ENCODE measurements around the gene THPO.

The THPO gene

GRCh38 chr3:184350618-184351017 is 27.4 kb downstream of the THPO start:
- WGBS, 2 experiments = 92 to 96% methylated on average over 6 of the region's 6 CpGs
- no peak overlapping the region for H3K27ac ChIP-seq (ENCODE audit: insufficient read depth, low read depth, low read length, poor library complexity, severe bottlenecking)
- no peak overlapping the region for H3K4me3 ChIP-seq (ENCODE audit: insufficient read depth, low read depth, low read length)
- no peaks in the 10 kb centered on the region for H3K9me3 ChIP-seq (ENCODE audit: control insufficient read depth, low read length)
- no peaks in the 10 kb centered on the region for H3K27me3 ChIP-seq (ENCODE audit: control insufficient read depth, insufficient read depth, low read length, poor library complexity, severe bottlenecking)
- H3K4me1 ChIP-seq (ENCODE audit: control insufficient read depth, insufficient read depth, low read length) = peaks cover 21% of the 10 kb centered on the region
- peaks cover 22% of the 10 kb centered on the region for H3K36me3 ChIP-seq (ENCODE audit: control insufficient read depth, insufficient read depth, low read length)

GRCh38 chr3:184349563-184350470 is 28.2 kb downstream of the THPO start:
- H3K9me3 ChIP-seq (ENCODE audit: control insufficient read depth, low read length) = no peaks in the 10 kb centered on the region
- peaks cover 20% of the 10 kb centered on the region for H3K36me3 ChIP-seq (ENCODE audit: control insufficient read depth, insufficient read depth, low read length)
- 90 to 92% methylated on average over 10 of the region's 10 CpGs for WGBS, 2 experiments
- peaks cover 29% of the 10 kb centered on the region for H3K4me1 ChIP-seq (ENCODE audit: control insufficient read depth, insufficient read depth, low read length)
- no peak overlapping the region for H3K4me3 ChIP-seq (ENCODE audit: insufficient read depth, low read depth, low read length)
- H3K27me3 ChIP-seq (ENCODE audit: control insufficient read depth, insufficient read depth, low read length, poor library complexity, severe bottlenecking) = no peaks in the 10 kb centered on the region
- H3K27ac ChIP-seq (ENCODE audit: insufficient read depth, low read depth, low read length, poor library complexity, severe bottlenecking) = no peak overlapping the region

- no peaks in the 10 kb centered on the region for H3K27me3 ChIP-seq (ENCODE audit: control insufficient read depth, insufficient read depth, low read length, poor library complexity, severe bottlenecking)
- no peaks in the 10 kb centered on the region for H3K9me3 ChIP-seq (ENCODE audit: control insufficient read depth, low read length)
- H3K27ac ChIP-seq (ENCODE audit: insufficient read depth, low read depth, low read length, poor library complexity, severe bottlenecking) = no peak overlapping the region
- WGBS, 2 experiments = 90 to 91% methylated on average over 4 of the region's 4 CpGs
- peaks cover 36% of the 10 kb centered on the region for H3K4me1 ChIP-seq (ENCODE audit: control insufficient read depth, insufficient read depth, low read length)
- no peak overlapping the region for H3K4me3 ChIP-seq (ENCODE audit: insufficient read depth, low read depth, low read length)
- peaks cover 13% of the 10 kb centered on the region for H3K36me3 ChIP-seq (ENCODE audit: control insufficient read depth, insufficient read depth, low read length)
Measured at GRCh38 chr3:184348057-184348382, 30.0 kb downstream of the THPO start.

GRCh38 chr3:184347321-184348056 is 30.5 kb downstream of the THPO start:
- H3K4me1 ChIP-seq (ENCODE audit: control insufficient read depth, insufficient read depth, low read length) = peaks cover 36% of the 10 kb centered on the region
- H3K27ac ChIP-seq (ENCODE audit: insufficient read depth, low read depth, low read length, poor library complexity, severe bottlenecking) = no peak overlapping the region
- H3K36me3 ChIP-seq (ENCODE audit: control insufficient read depth, insufficient read depth, low read length) = peaks cover 10% of the 10 kb centered on the region
- no peaks in the 10 kb centered on the region for H3K9me3 ChIP-seq (ENCODE audit: control insufficient read depth, low read length)
- H3K4me3 ChIP-seq (ENCODE audit: insufficient read depth, low read depth, low read length) = no peak overlapping the region
- no peaks in the 10 kb centered on the region for H3K27me3 ChIP-seq (ENCODE audit: control insufficient read depth, insufficient read depth, low read length, poor library complexity, severe bottlenecking)
- 92 to 93% methylated on average over 12 of the region's 12 CpGs for WGBS, 2 experiments

- peaks cover 13% of the 10 kb centered on the region for H3K36me3 ChIP-seq (ENCODE audit: control insufficient read depth, insufficient read depth, low read length)
- no peak overlapping the region for H3K4me3 ChIP-seq (ENCODE audit: insufficient read depth, low read depth, low read length)
- no peaks in the 10 kb centered on the region for H3K9me3 ChIP-seq (ENCODE audit: control insufficient read depth, low read length)
- H3K27me3 ChIP-seq (ENCODE audit: control insufficient read depth, insufficient read depth, low read length, poor library complexity, severe bottlenecking) = no peaks in the 10 kb centered on the region
- WGBS, 2 experiments = 96% methylated on average over 20 of the region's 20 CpGs
- no peak overlapping the region for H3K27ac ChIP-seq (ENCODE audit: insufficient read depth, low read depth, low read length, poor library complexity, severe bottlenecking)
- peaks cover 31% of the 10 kb centered on the region for H3K4me1 ChIP-seq (ENCODE audit: control insufficient read depth, insufficient read depth, low read length)
Measured at GRCh38 chr3:184346480-184347190, 31.4 kb downstream of the THPO start.

- peak overlapping the region; percentile 38 for H3K27ac ChIP-seq (ENCODE audit: insufficient read depth, low read depth, low read length, poor library complexity, severe bottlenecking)
- no peak overlapping the region for H3K4me3 ChIP-seq (ENCODE audit: insufficient read depth, low read depth, low read length)
- peaks cover 23% of the 10 kb centered on the region for H3K4me1 ChIP-seq (ENCODE audit: control insufficient read depth, insufficient read depth, low read length)
- H3K27me3 ChIP-seq (ENCODE audit: control insufficient read depth, insufficient read depth, low read length, poor library complexity, severe bottlenecking) = no peaks in the 10 kb centered on the region
- 21 to 24% methylated on average over 14 of the region's 14 CpGs for WGBS, 2 experiments
- no peaks in the 10 kb centered on the region for H3K9me3 ChIP-seq (ENCODE audit: control insufficient read depth, low read length)
- peaks cover 9% of the 10 kb centered on the region for H3K36me3 ChIP-seq (ENCODE audit: control insufficient read depth, insufficient read depth, low read length)
Measured at GRCh38 chr3:184345317-184346144, 32.5 kb downstream of the THPO start.

GRCh38 chr3:184344579-184345316 is 33.3 kb downstream of the THPO start:
- Histone ChIP-seq H3K9me3 (ENCODE audit: control insufficient read depth, low read length) (no peaks in the 10 kb centered on the region), H3K27me3 (ENCODE audit: control insufficient read depth, insufficient read depth, low read length, poor library complexity, severe bottlenecking) (no peaks in the 10 kb centered on the region), H3K27ac (ENCODE audit: insufficient read depth, low read depth, low read length, poor library complexity, severe bottlenecking) (no peak overlapping the region), H3K36me3 (ENCODE audit: control insufficient read depth, insufficient read depth, low read length) (peaks cover 7% of the 10 kb centered on the region), H3K4me1 (ENCODE audit: control insufficient read depth, insufficient read depth, low read length) (peaks cover 23% of the 10 kb centered on the region), H3K4me3 (ENCODE audit: insufficient read depth, low read depth, low read length) (no peak overlapping the region)
- 83% methylated on average over 23 of the region's 24 CpGs for WGBS, 2 experiments

- Histone ChIP-seq H3K27me3 (ENCODE audit: control insufficient read depth, insufficient read depth, low read length, poor library complexity, severe bottlenecking) (no peaks in the 10 kb centered on the region), H3K9me3 (ENCODE audit: control insufficient read depth, low read length) (no peaks in the 10 kb centered on the region), H3K27ac (ENCODE audit: insufficient read depth, low read depth, low read length, poor library complexity, severe bottlenecking) (no peak overlapping the region), H3K4me3 (ENCODE audit: insufficient read depth, low read depth, low read length) (no peak overlapping the region), H3K36me3 (ENCODE audit: control insufficient read depth, insufficient read depth, low read length) (peaks cover 7% of the 10 kb centered on the region), H3K4me1 (ENCODE audit: control insufficient read depth, insufficient read depth, low read length) (peaks cover 32% of the 10 kb centered on the region)
- WGBS, 2 experiments = 68% methylated on average over 5 of the region's 5 CpGs
Measured at GRCh38 chr3:184343200-184343876, 34.7 kb downstream of the THPO start.

- WGBS, 2 experiments = 93% methylated on average over 7 of the region's 7 CpGs
- H3K9me3 ChIP-seq (ENCODE audit: control insufficient read depth, low read length) = no peaks in the 10 kb centered on the region
- H3K4me1 ChIP-seq (ENCODE audit: control insufficient read depth, insufficient read depth, low read length) = peaks cover 44% of the 10 kb centered on the region
- H3K4me3 ChIP-seq (ENCODE audit: insufficient read depth, low read depth, low read length) = no peak overlapping the region
- H3K27ac ChIP-seq (ENCODE audit: insufficient read depth, low read depth, low read length, poor library complexity, severe bottlenecking) = no peak overlapping the region
- no peaks in the 10 kb centered on the region for H3K27me3 ChIP-seq (ENCODE audit: control insufficient read depth, insufficient read depth, low read length, poor library complexity, severe bottlenecking)
- peaks cover 7% of the 10 kb centered on the region for H3K36me3 ChIP-seq (ENCODE audit: control insufficient read depth, insufficient read depth, low read length)
Measured at GRCh38 chr3:184341925-184342324, 36.1 kb downstream of the THPO start.
